Stimulated activated CD8-positive, alpha-beta memory T cell treated with anti-CD3 and anti-CD28 coated beads, Interleukin-7, amount 100 ng/mL, for 24 hours (primary cell): ENCODE results near the gene CIDEC.

Source experiments
- DNase-seq: peaks from one replicate; pipeline ENCODE4 v3.0.0-alpha.2; 2020; ENCODE audit warnings: low read depth

CIDEC gene

GRCh38 chr3:9879830-9880549 lies at the start of gene CIDEC:
CIDEC (minus strand) TSS chr3:9880253; CDS start chr3:9878486, 1,767 bp downstream.
- DNase-seq, result no peak

- DNase-seq, result no peak
Observed at GRCh38 chr3:9928158-9928557, 48.1 kb upstream of the CIDEC start.

- no peak for DNase-seq
Observed at GRCh38 chr3:9918261-9919038, 38.4 kb upstream of the CIDEC start.

- no peak for DNase-seq
Observed at GRCh38 chr3:9917820-9918219, 37.8 kb upstream of the CIDEC start.

GRCh38 chr3:9916734-9917680 lies 37.0 kb upstream of the CIDEC start, which contains the start of gene IL17RC:
IL17RC (plus strand) TSS chr3:9917098; CDS start chr3:9917316, 218 bp downstream.
- DNase-seq, result no peak

- no peak for DNase-seq
Observed at GRCh38 chr3:9916346-9916733, 36.3 kb upstream of the CIDEC start.

- no peak for DNase-seq
Observed at GRCh38 chr3:9915254-9916141, 35.4 kb upstream of the CIDEC start.

- no peak for DNase-seq
Observed at GRCh38 chr3:9914559-9915253, 34.7 kb upstream of the CIDEC start.

GRCh38 chr3:9914011-9914410 lies 34.0 kb upstream of the CIDEC start:
- DNase-seq, result no peak

- DNase-seq, result no peak
Observed at GRCh38 chr3:9913601-9914000, 33.5 kb upstream of the CIDEC start.

GRCh38 chr3:9912294-9912935 lies 32.4 kb upstream of the CIDEC start:
- no peak for DNase-seq

GRCh38 chr3:9911863-9912262 lies 31.8 kb upstream of the CIDEC start:
- DNase-seq, result no peak

- no peak for DNase-seq
Observed at GRCh38 chr3:9909221-9910013, 29.4 kb upstream of the CIDEC start.

GRCh38 chr3:9908286-9908685 lies 28.2 kb upstream of the CIDEC start:
- DNase-seq, result no peak

- DNase-seq, result no peak
Observed at GRCh38 chr3:9906480-9906879, 26.4 kb upstream of the CIDEC start.

- no peak for DNase-seq
Observed at GRCh38 chr3:9903904-9904303, 23.9 kb upstream of the CIDEC start.

- no peak for DNase-seq
Observed at GRCh38 chr3:9903238-9903624, 23.2 kb upstream of the CIDEC start.

- DNase-seq, result no peak
Observed at GRCh38 chr3:9902372-9903237, 22.6 kb upstream of the CIDEC start, which contains the start of gene IL17RE. IL17RE (plus strand) TSS chr3:9902848; CDS start chr3:9902933, 85 bp downstream.
